Epithelial cell of esophagus (primary cell): ENCODE data around the gene RAX2.
"Not testable (repeated sequence)": the region's sequence is repeated elsewhere in the genome, so short reads cannot be mapped to it uniquely, and the experiment has no call there.

Experiments used
- DNase-seq: peaks from one replicate; pipeline ENCODE4 v3.0.0; 2010; ENCODE audit warnings: low read depth
- H3K4me3 ChIP-seq: 2 replicates; pipeline ENCODE4 v1.5.1; 2011; ENCODE audit warnings: mild to moderate bottlenecking, low read length, control low read depth
- TF ChIP-seq, protein P1 (sequence below): IDR thresholded peaks from 2 replicates; pipeline ENCODE4 v1.5.1; 2011; ENCODE audit warnings: low read depth, mild to moderate bottlenecking, low read length, control low read depth, inconsistent platforms; ENCODE audit not compliant: insufficient read depth; ENCODE audit errors: missing control alignments

Gene RAX2

DNA sequence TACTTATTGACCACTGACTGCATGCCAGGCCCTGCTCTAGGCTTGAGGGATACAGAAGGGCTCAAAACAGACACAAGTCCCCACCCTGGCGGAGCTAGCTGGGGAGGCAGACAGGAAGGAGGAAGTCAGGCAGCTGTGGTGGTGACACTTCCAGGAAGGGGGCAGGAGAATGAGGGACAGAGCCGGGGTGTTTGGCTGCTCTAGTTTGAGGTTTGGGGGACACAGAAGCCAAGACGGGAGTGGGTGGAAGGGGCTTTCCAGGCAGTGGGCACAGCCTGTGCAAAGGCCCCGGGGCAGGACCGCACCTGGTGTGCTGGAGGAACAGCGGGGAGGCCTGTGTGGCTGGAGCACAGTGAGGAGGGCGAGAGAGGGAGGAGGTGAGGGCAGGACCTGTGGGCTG lies 5.5 kb downstream of the RAX2 start:
- TF ChIP-seq, protein P1, sequence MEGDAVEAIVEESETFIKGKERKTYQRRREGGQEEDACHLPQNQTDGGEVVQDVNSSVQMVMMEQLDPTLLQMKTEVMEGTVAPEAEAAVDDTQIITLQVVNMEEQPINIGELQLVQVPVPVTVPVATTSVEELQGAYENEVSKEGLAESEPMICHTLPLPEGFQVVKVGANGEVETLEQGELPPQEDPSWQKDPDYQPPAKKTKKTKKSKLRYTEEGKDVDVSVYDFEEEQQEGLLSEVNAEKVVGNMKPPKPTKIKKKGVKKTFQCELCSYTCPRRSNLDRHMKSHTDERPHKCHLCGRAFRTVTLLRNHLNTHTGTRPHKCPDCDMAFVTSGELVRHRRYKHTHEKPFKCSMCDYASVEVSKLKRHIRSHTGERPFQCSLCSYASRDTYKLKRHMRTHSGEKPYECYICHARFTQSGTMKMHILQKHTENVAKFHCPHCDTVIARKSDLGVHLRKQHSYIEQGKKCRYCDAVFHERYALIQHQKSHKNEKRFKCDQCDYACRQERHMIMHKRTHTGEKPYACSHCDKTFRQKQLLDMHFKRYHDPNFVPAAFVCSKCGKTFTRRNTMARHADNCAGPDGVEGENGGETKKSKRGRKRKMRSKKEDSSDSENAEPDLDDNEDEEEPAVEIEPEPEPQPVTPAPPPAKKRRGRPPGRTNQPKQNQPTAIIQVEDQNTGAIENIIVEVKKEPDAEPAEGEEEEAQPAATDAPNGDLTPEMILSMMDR = no peak
- DNase-seq = no peak
- H3K4me3 ChIP-seq = no peak overlapping the region

DNA sequence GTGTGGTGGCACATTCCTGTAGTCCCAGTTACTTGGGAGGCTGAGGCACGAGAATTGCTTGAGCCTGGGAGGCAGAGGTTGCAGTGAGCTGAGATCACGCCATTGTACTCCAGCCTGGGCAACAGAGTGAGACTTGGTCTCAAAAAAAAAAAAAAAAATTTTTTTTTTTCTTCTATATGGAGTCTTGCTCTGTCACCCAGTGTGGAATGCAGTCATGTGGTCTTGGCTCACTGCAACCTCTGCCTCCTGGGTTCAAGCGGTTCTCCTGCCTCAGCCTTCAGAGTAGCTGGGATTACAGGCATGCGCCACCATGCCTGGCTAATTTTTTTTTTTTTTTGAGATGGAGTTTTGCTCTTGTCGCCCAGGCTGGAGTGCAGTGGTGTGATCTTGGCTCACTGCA lies 6.3 kb downstream of the RAX2 start:
- DNase-seq, H3K4me3 ChIP-seq: not testable (repeated sequence)

DNA sequence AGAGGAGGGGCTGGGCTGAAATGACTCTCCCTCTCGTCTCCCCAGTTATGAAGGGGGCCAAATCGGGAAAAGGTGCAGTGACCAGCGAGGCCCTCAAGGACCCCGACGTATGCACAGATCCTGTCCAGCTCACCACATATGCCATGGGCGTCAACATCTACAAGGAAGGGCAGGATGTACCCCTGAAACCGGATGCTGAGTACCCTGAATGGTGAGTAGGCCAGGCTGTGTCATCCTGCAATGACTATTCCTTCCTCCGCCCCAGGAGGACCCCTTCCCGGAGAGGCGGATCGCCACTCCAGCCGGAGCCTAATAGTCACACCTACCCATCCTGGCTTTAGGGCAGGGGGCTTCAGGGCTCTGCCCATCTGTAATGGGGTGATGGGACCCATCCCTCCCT lies 6.9 kb downstream of the RAX2 start:
- no peak for DNase-seq
- TF ChIP-seq, protein P1 = no peak
- H3K4me3 ChIP-seq = no peak overlapping the region

DNA sequence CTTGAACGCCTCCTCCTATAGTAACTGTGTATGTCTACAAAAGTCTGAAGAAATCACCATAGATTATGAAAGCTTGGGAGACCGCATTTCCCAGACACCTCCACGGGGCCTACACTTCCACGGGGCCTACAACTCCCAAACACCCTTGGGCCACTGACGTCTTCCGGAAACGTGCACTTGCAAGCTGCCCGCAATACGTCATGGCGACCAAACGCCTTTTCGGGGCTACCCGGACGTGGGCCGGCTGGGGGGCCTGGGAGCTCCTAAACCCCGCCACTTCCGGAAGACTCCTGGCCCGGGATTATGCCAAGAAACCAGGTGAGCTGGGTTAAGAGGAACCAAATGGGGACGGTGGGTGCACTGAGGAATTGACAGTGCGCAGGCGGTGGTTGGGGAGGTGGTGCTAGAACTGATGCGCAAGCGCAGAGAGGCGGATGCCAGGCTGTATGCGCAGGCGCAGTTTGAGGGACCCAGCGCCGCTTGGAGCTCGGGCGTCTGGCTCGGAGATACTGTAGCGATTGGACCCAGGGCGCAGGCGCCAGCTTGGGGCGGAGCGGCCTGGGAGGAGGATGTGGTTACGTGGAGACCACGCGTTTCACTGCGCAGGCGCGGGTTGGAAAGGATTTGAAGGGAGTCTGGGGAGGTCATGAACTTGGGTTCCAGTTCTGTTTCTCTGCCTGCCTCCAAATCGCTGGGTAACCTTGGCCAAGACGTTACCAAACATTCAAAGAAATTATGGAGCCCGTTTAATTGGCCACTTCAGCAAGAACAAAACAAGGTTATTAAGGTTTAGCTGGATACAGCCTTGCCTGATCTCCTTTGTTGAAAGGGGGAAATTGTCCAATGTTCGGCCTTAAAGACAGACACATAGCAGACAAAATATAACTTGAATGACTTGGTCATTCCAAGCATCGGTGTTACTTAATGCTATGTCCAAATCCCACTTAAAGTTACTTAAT lies 9.2 kb downstream of the RAX2 start, which contains the start of gene MRPL54:
MRPL54 (plus strand) TSS at position 182 of the 959 bp plus-strand sequence; CDS start at position 201, 19 bp downstream.
- H3K4me3 ChIP-seq = peak within 1 kb of the TSS; percentile 96
- DNase-seq = peak; percentile 99
- TF ChIP-seq, protein P1 = no peak

DNA sequence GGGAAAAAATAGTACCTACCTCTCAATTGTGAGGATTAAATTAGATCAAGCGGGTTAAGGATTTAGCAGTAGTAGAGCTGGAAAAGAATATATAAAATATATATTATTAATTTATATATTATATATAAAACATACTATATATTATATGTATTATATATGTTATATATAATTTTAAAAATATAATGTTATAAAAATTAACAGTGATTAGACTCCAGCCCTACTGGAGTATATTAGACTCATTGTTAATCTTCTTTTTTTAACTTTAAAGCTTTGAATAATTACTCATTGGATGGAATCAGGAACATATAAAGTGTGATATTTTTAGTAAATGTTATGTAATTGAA lies 9.9 kb downstream of the RAX2 start:
- H3K4me3 ChIP-seq = no peak overlapping the region
- no peak for DNase-seq
- TF ChIP-seq, protein P1 = no peak

DNA sequence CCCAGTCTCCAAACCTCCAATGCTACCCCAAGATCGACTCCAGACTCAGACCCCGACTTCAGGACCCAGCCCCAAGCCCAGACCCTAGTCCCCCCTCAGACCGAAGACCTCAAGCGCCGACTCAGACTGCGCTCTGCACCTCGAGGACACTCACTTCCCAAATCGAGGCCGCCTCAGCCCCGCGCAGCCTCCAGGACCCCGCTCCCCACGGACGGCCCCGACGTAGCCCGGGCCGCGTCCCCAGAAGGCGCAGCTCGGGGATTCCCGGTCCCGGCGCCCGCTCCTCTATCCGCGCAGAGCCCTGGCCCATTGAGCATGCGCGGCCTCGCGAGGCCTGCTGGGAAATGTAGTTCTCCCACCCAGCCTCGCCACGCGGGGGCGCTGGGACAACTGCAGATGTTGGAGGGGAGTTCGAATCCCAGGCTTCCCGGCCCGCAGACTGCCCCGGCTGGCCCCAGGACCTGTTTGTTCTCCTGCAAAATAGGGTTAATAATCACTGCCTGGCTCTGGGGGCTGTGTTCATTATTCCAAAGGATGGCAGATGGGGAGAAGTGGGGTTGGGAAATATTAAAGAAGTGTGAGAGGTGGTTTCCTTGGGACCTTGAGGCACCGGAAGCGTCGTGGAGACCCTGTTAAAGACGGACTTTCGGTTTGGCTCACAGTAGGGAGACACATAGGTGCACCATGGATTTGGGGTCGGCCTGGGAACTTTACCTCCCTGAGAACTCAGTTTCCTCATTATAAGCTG lies 10.5 kb downstream of the RAX2 start, which contains the start of gene APBA3:
APBA3 (minus strand) TSS at position 311 of the 748 bp plus-strand sequence. CDS start 1,428 bp downstream, outside the sequence.
- peak within 1 kb of the TSS; percentile 96 for H3K4me3 ChIP-seq
- peak; percentile 89 for DNase-seq
- TF ChIP-seq, protein P1 = peak; percentile 71

DNA sequence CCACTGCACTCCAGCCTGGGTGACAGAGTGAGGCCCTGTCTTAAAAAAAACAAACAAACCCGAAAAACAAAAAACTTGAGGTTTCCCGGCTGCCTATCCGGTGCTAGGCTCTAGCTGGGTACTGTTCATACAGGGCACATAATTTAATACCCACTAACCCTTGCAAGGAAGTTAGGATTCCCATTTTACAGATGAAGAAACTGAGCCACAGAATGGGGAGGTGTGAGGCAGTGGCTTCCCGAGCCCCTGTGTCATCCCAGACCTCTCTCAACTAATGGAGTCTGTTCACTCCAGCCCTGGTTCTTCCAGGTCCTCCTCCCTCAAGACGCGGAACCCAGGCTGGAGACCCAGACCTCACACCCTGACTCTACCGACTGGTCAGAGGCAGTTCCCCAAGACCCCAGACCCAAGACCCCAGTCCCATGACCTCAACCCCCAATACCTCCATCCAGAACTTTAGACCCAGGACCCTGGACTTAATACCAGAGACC lies 11.1 kb downstream of the RAX2 start:
- peak; percentile 16 for DNase-seq
- peak overlapping the region; percentile 96 for H3K4me3 ChIP-seq
- TF ChIP-seq, protein P1 = no peak
